CD4-positive, alpha-beta T cell (primary cell): ENCODE data around the gene PGS1. TPM values are rescaled to one million over a fixed set of nuclear protein-coding genes. Genes with fewer than 3 reads are reported as not detected.

Source experiments
- ATAC-seq: fragments of 200-7000 bp; cut with Tn5 transposase; one replicate; pipeline ENCODE4 v1.10.0; 2022; ENCODE audit warnings: mild to moderate bottlenecking; ENCODE audit not compliant: poor library complexity
- CTCF ChIA-PET: fragments of 350-600 bp; sonication (Branson Sonifier 250); formaldehyde crosslinking; loops from one replicate; lab custom pipeline; 2021; ENCODE audit warnings: antibody characterized with exemption, inconsistent platforms; lab: Charles Lee
- POLR2A ChIA-PET: fragments of 350-600 bp; sonication (Branson Sonifier 250); formaldehyde crosslinking; loops from one replicate; lab custom pipeline; 2021; ENCODE audit warnings: antibody characterized with exemption, inconsistent platforms; lab: Charles Lee
- DNase-seq, 14 experiments: peaks; one replicate each; pipeline ENCODE4 v3.0.0-alpha.2; 2013 to 2020; ENCODE audit warnings: mixed read lengths in 2 of 14
- H3K27ac ChIP-seq, 2 donors: one replicate each; pipeline versions ENCODE4 v1.5.1 to v1.7.0; 2013; ENCODE audit warnings: low read length in 2 of 2, low read depth in 1 of 2, mild to moderate bottlenecking in 1 of 2
- H3K27me3 ChIP-seq, 2 experiments: 1 replicate in 1 of 2; 2 replicates in 1 of 2; pipeline versions ENCODE4 v1.6.1 to v1.7.0; 2013; ENCODE audit warnings: low read length in 2 of 2, control low read depth in 1 of 2, mild to moderate bottlenecking in 1 of 2, moderate library complexity in 1 of 2; ENCODE audit not compliant: insufficient read depth in 2 of 2, control insufficient read depth in 1 of 2
- H3K36me3 ChIP-seq: one replicate; pipeline ENCODE4 v1.6.1; 2013; ENCODE audit warnings: low read length, control low read depth; ENCODE audit not compliant: insufficient read depth
- H3K4me1 ChIP-seq: one replicate; pipeline ENCODE4 v1.6.1; 2013; ENCODE audit warnings: low read length, control low read depth; ENCODE audit not compliant: insufficient read depth
- H3K4me3 ChIP-seq: one replicate; pipeline ENCODE4 v1.5.1; 2013; ENCODE audit warnings: mild to moderate bottlenecking, low read length, moderate library complexity
- H3K9me3 ChIP-seq, 2 experiments: 1 replicate in 1 of 2; 2 replicates in 1 of 2; pipeline versions ENCODE4 v1.6.1 to v1.7.0; 2013; ENCODE audit warnings: low read length in 2 of 2, mild to moderate bottlenecking in 2 of 2, control low read depth in 1 of 2, moderate library complexity in 1 of 2; ENCODE audit not compliant: control insufficient read depth in 1 of 2, insufficient read depth in 1 of 2
- H3K27ac Mint-ChIP-seq: one replicate; pipeline ENCODE4 v1.8.0; 2020; ENCODE audit warnings: mixed read lengths
- H3K27me3 Mint-ChIP-seq: one replicate; pipeline ENCODE4 v1.8.0; 2021; ENCODE audit warnings: mixed read lengths
- H3K36me3 Mint-ChIP-seq: one replicate; pipeline ENCODE4 v1.8.0; 2021; ENCODE audit warnings: low read depth, mixed read lengths
- H3K4me1 Mint-ChIP-seq: one replicate; pipeline ENCODE4 v1.8.0; 2021; ENCODE audit warnings: low read depth, mixed read lengths
- H3K4me3 Mint-ChIP-seq: one replicate; pipeline ENCODE4 v1.8.0; 2020; ENCODE audit warnings: mild to moderate bottlenecking, mixed read lengths
- H3K9me3 Mint-ChIP-seq: one replicate; pipeline ENCODE4 v1.8.0; 2020; ENCODE audit warnings: mixed read lengths
- intact Hi-C, 2 experiments: fragments of 100-400 bp; cut with DNase I in 1 of 2; cut with micrococcal nuclease in 1 of 2; formaldehyde crosslinking; loops; one replicate each; pipeline versions ENCODE4 v1.15.1 to v1.9.0; 2023 to 2025; cut with DNase I, micrococcal nuclease
- total RNA-seq, 174 experiments: library from RNA in 2 of 174; stranded (reverse) in 2 of 174; gene quantifications; one replicate each; pipeline ENCODE4 v1.2.3 and lab custom pipeline; 2021 to 2026
- TF ChIP-seq, protein P1 (sequence below): fragments of 200-600 bp; IDR thresholded peaks from one replicate; pipeline ENCODE4 v1.8.0; 2022; ENCODE audit warnings: antibody characterized with exemption, mild to moderate bottlenecking

PGS1 gene
- total RNA-seq, 2 experiments from 2014 or later = 40.9 to 45.3 TPM

DNA sequence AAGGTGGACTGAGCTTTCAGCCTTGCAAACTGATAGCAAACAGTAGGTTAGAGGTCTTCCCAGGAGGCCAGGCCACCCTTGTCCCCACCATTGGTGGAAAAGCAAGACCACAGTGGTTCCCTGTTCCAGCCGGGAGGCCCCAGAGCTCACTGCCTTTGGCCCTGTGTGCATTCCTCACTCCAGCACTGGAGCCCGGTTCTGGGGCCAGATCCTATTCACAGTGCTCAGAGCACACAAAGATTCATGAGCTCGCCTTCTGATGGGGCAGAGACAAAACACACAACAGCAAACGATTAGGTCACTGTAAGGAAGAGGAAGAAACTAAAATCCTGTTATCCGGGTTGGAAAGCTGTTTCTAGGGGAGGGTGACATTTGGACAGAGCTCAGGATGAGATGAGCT lies 5.6 kb upstream of the PGS1 start:
- Mint-ChIP-seq H3K36me3 (no peaks in the 10 kb centered on the region), H3K27ac (no peak overlapping the region), H3K4me3 (no peak overlapping the region), H3K9me3 (no peaks in the 10 kb centered on the region), H3K27me3 (no peaks in the 10 kb centered on the region), H3K4me1 (no peaks in the 10 kb centered on the region)
- TF ChIP-seq, protein P1, sequence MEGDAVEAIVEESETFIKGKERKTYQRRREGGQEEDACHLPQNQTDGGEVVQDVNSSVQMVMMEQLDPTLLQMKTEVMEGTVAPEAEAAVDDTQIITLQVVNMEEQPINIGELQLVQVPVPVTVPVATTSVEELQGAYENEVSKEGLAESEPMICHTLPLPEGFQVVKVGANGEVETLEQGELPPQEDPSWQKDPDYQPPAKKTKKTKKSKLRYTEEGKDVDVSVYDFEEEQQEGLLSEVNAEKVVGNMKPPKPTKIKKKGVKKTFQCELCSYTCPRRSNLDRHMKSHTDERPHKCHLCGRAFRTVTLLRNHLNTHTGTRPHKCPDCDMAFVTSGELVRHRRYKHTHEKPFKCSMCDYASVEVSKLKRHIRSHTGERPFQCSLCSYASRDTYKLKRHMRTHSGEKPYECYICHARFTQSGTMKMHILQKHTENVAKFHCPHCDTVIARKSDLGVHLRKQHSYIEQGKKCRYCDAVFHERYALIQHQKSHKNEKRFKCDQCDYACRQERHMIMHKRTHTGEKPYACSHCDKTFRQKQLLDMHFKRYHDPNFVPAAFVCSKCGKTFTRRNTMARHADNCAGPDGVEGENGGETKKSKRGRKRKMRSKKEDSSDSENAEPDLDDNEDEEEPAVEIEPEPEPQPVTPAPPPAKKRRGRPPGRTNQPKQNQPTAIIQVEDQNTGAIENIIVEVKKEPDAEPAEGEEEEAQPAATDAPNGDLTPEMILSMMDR = no peak
- ATAC-seq (no peak), DNase-seq (no peak)
- Histone ChIP-seq H3K27ac (no peak overlapping the region), H3K4me3 (no peak overlapping the region), H3K9me3 (no peaks in the 10 kb centered on the region), H3K4me1 (peaks cover 2% of the 10 kb centered on the region), H3K36me3 (no peaks in the 10 kb centered on the region), H3K27me3 (no peaks in the 10 kb centered on the region)
- intact Hi-C loops = no loop called here
- ChIA-PET CTCF (interaction anchor here (1.0 kb wide), 1 partner anchor 12 kb away, joined by 3 read pairs; no protein-coding TSS in a partner anchor), POLR2A (interaction anchor here (0.6 to 1.1 kb wide), 2 partner anchors 47 to 120 kb away, joined by 3 to 4 read pairs; no protein-coding TSS in a partner anchor)

DNA sequence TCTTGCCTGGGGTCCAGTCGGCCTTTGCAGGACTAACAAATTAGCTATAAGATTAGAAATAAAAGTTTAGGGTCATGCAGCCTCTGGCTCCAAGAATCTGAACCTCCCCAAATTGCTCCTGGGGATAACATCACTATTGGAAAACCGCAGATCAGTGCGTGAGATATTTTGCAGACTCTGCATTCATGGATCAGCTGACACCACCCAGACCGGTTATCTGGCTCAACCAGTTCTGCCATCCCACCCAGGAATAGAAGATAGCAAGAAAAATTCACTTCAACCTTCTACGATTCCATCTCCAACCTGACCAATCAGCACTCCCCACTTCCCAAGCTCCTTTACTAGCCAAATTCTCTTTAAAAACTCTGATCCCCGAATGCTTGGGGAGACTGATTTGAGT lies 4.3 kb upstream of the PGS1 start:
- TF ChIP-seq, protein P1 = no peak

GRCh38 chr17:78374631-78375274 lies 3.7 kb upstream of the PGS1 start:
- ATAC-seq = no peak
- no peak overlapping the region for H3K27ac Mint-ChIP-seq
- DNase-seq = no peak
- TF ChIP-seq, protein P1 = no peak
- intact Hi-C loops = loop anchor here in 1 of 2 experiments (5.0 kb wide), 1 partner anchor 122 kb away; no protein-coding TSS in a partner anchor
- peaks cover 7% of the 10 kb centered on the region for H3K36me3 Mint-ChIP-seq
- no peaks in the 10 kb centered on the region for H3K9me3 ChIP-seq
- no peak overlapping the region for H3K27ac ChIP-seq
- H3K4me3 Mint-ChIP-seq = no peak overlapping the region
- no peaks in the 10 kb centered on the region for H3K27me3 Mint-ChIP-seq
- H3K9me3 Mint-ChIP-seq = no peaks in the 10 kb centered on the region
- POLR2A ChIA-PET = no interaction called here
- H3K27me3 ChIP-seq = no peaks in the 10 kb centered on the region
- peaks cover 7% of the 10 kb centered on the region for H3K4me1 Mint-ChIP-seq
- no peak overlapping the region for H3K4me3 ChIP-seq
- CTCF ChIA-PET = interaction anchor here (4.2 kb wide), 1 partner anchor 13 kb away, joined by 19 read pairs; the partner anchor contains the start of gene SOCS3
- no peaks in the 10 kb centered on the region for H3K36me3 ChIP-seq
- peaks cover 17% of the 10 kb centered on the region for H3K4me1 ChIP-seq

More for the DNA sequence above, 4.3 kb upstream of the PGS1 start:
- peaks cover 11% of the 10 kb centered on the region for H3K4me1 ChIP-seq
- H3K4me3 Mint-ChIP-seq = no peak overlapping the region
- no peak for DNase-seq
- POLR2A ChIA-PET = no interaction called here
- peaks cover 5% of the 10 kb centered on the region for H3K4me1 Mint-ChIP-seq
- no peaks in the 10 kb centered on the region for H3K9me3 ChIP-seq
- ATAC-seq = no peak
- H3K4me3 ChIP-seq = no peak overlapping the region
- no peaks in the 10 kb centered on the region for H3K27me3 ChIP-seq
- no peaks in the 10 kb centered on the region for H3K36me3 ChIP-seq
- peaks cover 4% of the 10 kb centered on the region for H3K36me3 Mint-ChIP-seq
- no peaks in the 10 kb centered on the region for H3K27me3 Mint-ChIP-seq
- no peaks in the 10 kb centered on the region for H3K9me3 Mint-ChIP-seq
- H3K27ac ChIP-seq = no peak overlapping the region
- CTCF ChIA-PET = no interaction called here
- intact Hi-C loops = no loop called here
- no peak overlapping the region for H3K27ac Mint-ChIP-seq
